ENCODE results near the gene ZSWIM3.

- TF ChIP-seq CTCF (IDR thresholded peaks at IDR 0.05; ENCODE audit: control extremely low read depth in 1 of 3, insufficient read depth in 1 of 3, low read depth in 1 of 3, low read length in 3 of 3) (no peak), EP300 (IDR thresholded peaks at IDR 0.05; ENCODE audit: borderline replicate concordance in 1 of 2, low read depth in 2 of 2, low read length in 2 of 2) (no peak), CEBPB (IDR thresholded peaks at IDR 0.05; ENCODE audit: low read depth, low read length) (no peak), POLR2A (IDR thresholded peaks at IDR 0.05; ENCODE audit: control extremely low read depth in 1 of 2, low read depth in 2 of 2, low read length in 2 of 2) (no peak), EZH2 (IDR thresholded peaks at IDR 0.05; ENCODE audit: low read depth, low read length, severe bottlenecking) (no peak), SP1 (IDR thresholded peaks at IDR 0.05; ENCODE audit: low read depth, low read length) (no peak), RBBP5 (IDR thresholded peaks at IDR 0.05; ENCODE audit: borderline replicate concordance, low read depth, low read length) (no peak), ZNF274 (IDR thresholded peaks at IDR 0.05; ENCODE audit: borderline replicate concordance, extremely low read depth, low read length) (no peak), BACH1 (IDR thresholded peaks at IDR 0.05; ENCODE audit: low read length) (no peak), JUND (IDR thresholded peaks at IDR 0.05; ENCODE audit: low read length) (no peak)
- TF ChIP-seq, protein P1, sequence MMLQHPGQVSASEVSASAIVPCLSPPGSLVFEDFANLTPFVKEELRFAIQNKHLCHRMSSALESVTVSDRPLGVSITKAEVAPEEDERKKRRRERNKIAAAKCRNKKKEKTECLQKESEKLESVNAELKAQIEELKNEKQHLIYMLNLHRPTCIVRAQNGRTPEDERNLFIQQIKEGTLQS (IDR thresholded peaks at IDR 0.05; ENCODE audit: insufficient read depth, low read depth, low read length), result no peak
- TF ChIP-seq, protein P2, sequence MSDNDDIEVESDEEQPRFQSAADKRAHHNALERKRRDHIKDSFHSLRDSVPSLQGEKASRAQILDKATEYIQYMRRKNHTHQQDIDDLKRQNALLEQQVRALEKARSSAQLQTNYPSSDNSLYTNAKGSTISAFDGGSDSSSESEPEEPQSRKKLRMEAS (IDR thresholded peaks at IDR 0.05), result no peak
Observed at GRCh38 chr20:45898285-45898684, 40.9 kb downstream of the ZSWIM3 start.
